GM19463 (cell line): Measurements from ENCODE around the gene RELA.
"Not testable (repeated sequence)": the region's sequence is repeated elsewhere in the genome, so short reads cannot be mapped to it uniquely, and the experiment has no call there.

Experiments
- ATAC-seq: cut with Tn5 transposase; IDR thresholded peaks from one replicate; pipeline ENCODE4 v1.9.1; 2021; ENCODE audit warnings: mild to moderate bottlenecking, moderate library complexity; ENCODE audit not compliant: unreplicated experiment

RELA gene

GRCh38 chr11:65662799-65663638, at the start of gene RELA:
Gene RELA (minus strand): TSS chr11:65662916. CDS start chr11:65662832, 84 bp downstream.
- ATAC-seq: peak; percentile 88

GRCh38 chr11:65711785-65712632, 49.3 kb upstream of the RELA start, which contains the start of gene KAT5:
Gene KAT5 (plus strand): TSS chr11:65712252. CDS start chr11:65712268, 16 bp downstream.
- ATAC-seq: peak; percentile 83

- ATAC-seq: no peak
Observed at GRCh38 chr11:65710421-65710820, 47.7 kb upstream of the RELA start.

- ATAC-seq: no peak
Observed at GRCh38 chr11:65709661-65710060, 46.9 kb upstream of the RELA start.

- no peak for ATAC-seq
Observed at GRCh38 chr11:65708451-65708850, 45.7 kb upstream of the RELA start.

- ATAC-seq: not testable (repeated sequence)
Observed at GRCh38 chr11:65707002-65707401, 44.3 kb upstream of the RELA start.

GRCh38 chr11:65706303-65706763, 43.6 kb upstream of the RELA start:
- not testable (repeated sequence) for ATAC-seq

GRCh38 chr11:65703846-65704245, 41.1 kb upstream of the RELA start:
- ATAC-seq: no peak

GRCh38 chr11:65701686-65702085, 39.0 kb upstream of the RELA start:
- ATAC-seq: no peak

- ATAC-seq: no peak
Observed at GRCh38 chr11:65700399-65700798, 37.7 kb upstream of the RELA start.

- ATAC-seq: no peak
Observed at GRCh38 chr11:65699306-65699705, 36.6 kb upstream of the RELA start.

GRCh38 chr11:65698205-65698604, 35.5 kb upstream of the RELA start:
- ATAC-seq: no peak

GRCh38 chr11:65696802-65697552, 34.3 kb upstream of the RELA start:
- no peak for ATAC-seq

- no peak for ATAC-seq
Observed at GRCh38 chr11:65695459-65696241, 32.9 kb upstream of the RELA start.

GRCh38 chr11:65692367-65692766, 29.7 kb upstream of the RELA start:
- ATAC-seq: no peak

GRCh38 chr11:65691847-65692246, 29.1 kb upstream of the RELA start:
- not testable (repeated sequence) for ATAC-seq

- ATAC-seq: no peak
Observed at GRCh38 chr11:65685981-65686380, 23.3 kb upstream of the RELA start.

GRCh38 chr11:65683480-65683879, 20.8 kb upstream of the RELA start:
- not testable (repeated sequence) for ATAC-seq

GRCh38 chr11:65680192-65680743, 17.6 kb upstream of the RELA start:
- no peak for ATAC-seq

GRCh38 chr11:65672982-65673381, 10.3 kb upstream of the RELA start:
- ATAC-seq: no peak
